H9 (cell line): Measurements from ENCODE around the gene CARD11. TPM values are rescaled to one million over a fixed set of nuclear protein-coding genes. Genes with fewer than 3 reads are reported as not detected.

ENCODE experiments used
- DNase-seq: peaks from one replicate; pipeline ENCODE4 v3.0.0-alpha.2; 2017
- H2AFZ ChIP-seq: one replicate; pipeline ENCODE4 v1.6.1; 2013; ENCODE audit warnings: mild to moderate bottlenecking, low read length, control low read depth, moderate library complexity
- H2AK5ac ChIP-seq: 2 replicates; pipeline ENCODE4 v1.6.1; 2013; ENCODE audit warnings: low read length, control low read depth, mixed read lengths; ENCODE audit not compliant: insufficient read length
- H2BK120ac ChIP-seq: one replicate; pipeline ENCODE4 v1.6.1; 2013; ENCODE audit warnings: low read depth, mild to moderate bottlenecking, low read length, control low read depth, inconsistent platforms; ENCODE audit not compliant: poor library complexity, severe bottlenecking
- H2BK12ac ChIP-seq: 2 replicates; pipeline ENCODE4 v1.6.1; 2013; ENCODE audit warnings: low read length, control low read depth, mixed read lengths, low read depth; ENCODE audit not compliant: insufficient read length
- H2BK15ac ChIP-seq: 2 replicates; pipeline ENCODE4 v1.6.1; 2013; ENCODE audit warnings: low read depth, low read length, control low read depth
- H2BK20ac ChIP-seq: one replicate; pipeline ENCODE4 v1.6.1; 2013; ENCODE audit warnings: low read depth, mild to moderate bottlenecking, low read length, control low read depth, inconsistent platforms; ENCODE audit not compliant: poor library complexity, severe bottlenecking
- H2BK5ac ChIP-seq: 2 replicates; pipeline ENCODE4 v1.6.1; 2013; ENCODE audit warnings: low read length, control low read depth, mixed read lengths; ENCODE audit not compliant: insufficient read length
- H3K14ac ChIP-seq: 2 replicates; pipeline ENCODE4 v1.6.1; 2013; ENCODE audit warnings: low read length, control low read depth; ENCODE audit not compliant: insufficient read depth
- H3K18ac ChIP-seq: 2 replicates; pipeline ENCODE4 v1.6.1; 2013; ENCODE audit warnings: low read depth, mild to moderate bottlenecking, mixed read lengths, low read length, control low read depth; ENCODE audit not compliant: insufficient read length
- H3K23ac ChIP-seq: 2 replicates; pipeline ENCODE4 v1.6.1; 2013; ENCODE audit warnings: low read length, control low read depth, mixed read lengths, low read depth; ENCODE audit not compliant: insufficient read length
- H3K23me2 ChIP-seq: 2 replicates; pipeline ENCODE4 v1.6.1; 2013; ENCODE audit warnings: low read depth, mild to moderate bottlenecking, mixed read lengths, low read length, control low read depth; ENCODE audit not compliant: insufficient read length, poor library complexity, severe bottlenecking
- H3K27ac ChIP-seq: 2 replicates; pipeline ENCODE4 v1.5.1; 2013; ENCODE audit warnings: low read length, control low read depth, mixed read lengths, low read depth; ENCODE audit not compliant: insufficient read length
- H3K27me3 ChIP-seq: 2 replicates; pipeline ENCODE4 v1.6.1; 2013; ENCODE audit warnings: low read length, control low read depth, inconsistent platforms; ENCODE audit not compliant: insufficient read depth
- H3K4ac ChIP-seq: 2 replicates; pipeline ENCODE4 v1.6.1; 2013; ENCODE audit warnings: low read depth, mild to moderate bottlenecking, control low read depth, inconsistent platforms, low read length, moderate library complexity
- H3K4me1 ChIP-seq: 2 replicates; pipeline ENCODE4 v1.6.1; 2013; ENCODE audit warnings: low read length, control low read depth, inconsistent platforms; ENCODE audit not compliant: insufficient read depth
- H3K4me2 ChIP-seq: 2 replicates; pipeline ENCODE4 v1.6.1; 2013; ENCODE audit warnings: low read length, control low read depth, mixed read lengths; ENCODE audit not compliant: insufficient read length, insufficient read depth
- H3K56ac ChIP-seq: 2 replicates; pipeline ENCODE4 v1.6.1; 2013; ENCODE audit warnings: low read depth, mild to moderate bottlenecking, mixed read lengths, low read length, control low read depth; ENCODE audit not compliant: insufficient read length
- H3K79me1 ChIP-seq: 2 replicates; pipeline ENCODE4 v1.6.1; 2013; ENCODE audit warnings: low read depth, mild to moderate bottlenecking, moderate library complexity, low read length, control low read depth, inconsistent platforms; ENCODE audit not compliant: insufficient read depth, poor library complexity, severe bottlenecking
- H3K79me2 ChIP-seq: 2 replicates; pipeline ENCODE4 v1.6.1; 2013; ENCODE audit warnings: low read length, control low read depth, inconsistent platforms; ENCODE audit not compliant: insufficient read depth
- H3K9ac ChIP-seq: 2 replicates; pipeline ENCODE4 v1.6.1; 2013; ENCODE audit warnings: low read length, control low read depth, mixed read lengths; ENCODE audit not compliant: insufficient read length; ENCODE audit errors: extremely low read depth
- H3K9me3 ChIP-seq: one replicate; pipeline ENCODE4 v1.6.1; 2013; ENCODE audit warnings: low read depth, low read length, inconsistent platforms; ENCODE audit not compliant: control insufficient read depth
- H3T11ph ChIP-seq: one replicate; pipeline ENCODE4 v1.6.1; 2013; ENCODE audit warnings: mild to moderate bottlenecking, low read length, control low read depth, inconsistent platforms
- H4K20me1 ChIP-seq: one replicate; pipeline ENCODE4 v1.6.1; 2013; ENCODE audit not compliant: control insufficient read depth, insufficient read length, insufficient read depth
- H4K5ac ChIP-seq: 2 replicates; pipeline ENCODE4 v1.6.1; 2013; ENCODE audit warnings: low read depth, mild to moderate bottlenecking, mixed read lengths, low read length, control low read depth; ENCODE audit not compliant: insufficient read length
- H4K8ac ChIP-seq: replicated peaks from 2 replicates; pipeline ENCODE4 v1.6.1; 2013; ENCODE audit warnings: low read length, control low read depth, mixed read lengths, low read depth; ENCODE audit not compliant: insufficient read length
- H4K91ac ChIP-seq: 2 replicates; pipeline ENCODE4 v1.6.1; 2013; ENCODE audit warnings: low read depth, mild to moderate bottlenecking, moderate library complexity, mixed read lengths, low read length, control low read depth; ENCODE audit not compliant: insufficient read length
- H3K27ac Mint-ChIP-seq, 3 experiments: 2 replicates in 2 of 3; 3 replicates in 1 of 3; pipeline ENCODE4 v1.8.0; 2020 to 2021; ENCODE audit warnings: mixed read lengths in 3 of 3, mild to moderate bottlenecking in 1 of 3, moderate library complexity in 1 of 3
- H3K27me3 Mint-ChIP-seq: 2 replicates; pipeline ENCODE4 v1.8.0; 2021; ENCODE audit warnings: low read depth, mild to moderate bottlenecking, moderate library complexity, mixed read lengths
- H3K36me3 Mint-ChIP-seq, 3 experiments: 2 replicates in 2 of 3; 3 replicates in 1 of 3; pipeline ENCODE4 v1.8.0; 2020 to 2021; ENCODE audit warnings: low read depth in 3 of 3, mixed read lengths in 3 of 3; ENCODE audit not compliant: insufficient read depth in 1 of 3
- H3K4me1 Mint-ChIP-seq, 2 experiments: 2 replicates each; pipeline ENCODE4 v1.8.0; 2020; ENCODE audit warnings: mixed read lengths in 2 of 2
- H3K4me3 Mint-ChIP-seq, 2 experiments: 2 replicates in 1 of 2; 3 replicates in 1 of 2; pipeline ENCODE4 v1.8.0; 2020 to 2021; ENCODE audit warnings: mild to moderate bottlenecking in 2 of 2, mixed read lengths in 2 of 2, moderate library complexity in 1 of 2
- H3K9me3 Mint-ChIP-seq, 2 experiments: 2 replicates in 1 of 2; 3 replicates in 1 of 2; pipeline ENCODE4 v1.8.0; 2020; ENCODE audit warnings: mild to moderate bottlenecking in 2 of 2, mixed read lengths in 2 of 2, moderate library complexity in 1 of 2
- CTCF ChIP-seq: fragments of 200-600 bp; sonication (generic); conservative IDR thresholded peaks from 3 replicates; pipeline ENCODE4 v1.8.0; 2021; ENCODE audit warnings: antibody characterized with exemption, mild to moderate bottlenecking
- WGBS: extraction: QIAGEN DNeasy Blood & Tissue Kit; methylation state at CpG from one replicate; pipeline ENCODE4 v1.1.7; 2013; ENCODE audit warnings: missing lambda C conversion rate, low lambda C conversion rate, mixed read lengths; ENCODE audit not compliant: insufficient read length; ENCODE audit errors: extremely low coverage; 5-methylcytosine and 5-hydroxymethylcytosine counted together
- total RNA-seq: library from RNA; stranded (reverse); gene quantifications from 2 replicates; pipeline ENCODE4 v1.2.1, GENCODE V29; 2021

CARD11 gene
- total RNA-seq, 1 experiment from 2014 or later, result 20.0 TPM

- H2AK5ac ChIP-seq, result no peak overlapping the region
- no peak overlapping the region for H2BK20ac ChIP-seq
- H3K4me1 ChIP-seq, result no peaks in the 10 kb centered on the region
- H3K79me2 ChIP-seq, result no peaks in the 10 kb centered on the region
- no peak overlapping the region for H4K8ac ChIP-seq
- Mint-ChIP-seq H3K36me3 (peaks cover 0 to 17% (median 9%) of the 10 kb centered on the region in 3 experiments; a peak in 5 of 7 replicates), H3K9me3 (peaks cover 11 to 15% of the 10 kb centered on the region in 2 experiments), H3K4me1 (peaks cover 18 to 19% of the 10 kb centered on the region in 2 experiments), H3K27me3 (no peaks in the 10 kb centered on the region; the same call in 1 of the 2 replicates), H3K4me3 (no peak overlapping the region), H3K27ac (no peak overlapping the region)
- H3K9me3 ChIP-seq, result no peaks in the 10 kb centered on the region
- H3K9ac ChIP-seq, result no peak overlapping the region
- H3K23ac ChIP-seq, result no peak overlapping the region
- H3T11ph ChIP-seq, result no peak overlapping the region
- DNase-seq, result no peak
- H2BK15ac ChIP-seq, result no peak overlapping the region
- H3K14ac ChIP-seq, result no peak overlapping the region
- H2BK5ac ChIP-seq, result no peak overlapping the region
- no peak overlapping the region for H4K5ac ChIP-seq
- no peak overlapping the region for H3K18ac ChIP-seq
- no peaks in the 10 kb centered on the region for H4K20me1 ChIP-seq
- no peak overlapping the region for H2AFZ ChIP-seq
- no CpG with 5 or more reads among the region's 4 CpGs for WGBS
- H3K23me2 ChIP-seq, result no peaks in the 10 kb centered on the region
- TF ChIP-seq CTCF, result no peak
- no peaks in the 10 kb centered on the region for H3K27me3 ChIP-seq
- no peak overlapping the region for H2BK120ac ChIP-seq
- H3K4ac ChIP-seq, result no peak overlapping the region
- H2BK12ac ChIP-seq, result no peak overlapping the region
- no peaks in the 10 kb centered on the region for H3K79me1 ChIP-seq
- no peak overlapping the region for H3K4me2 ChIP-seq
- no peak overlapping the region for H3K27ac ChIP-seq
- H3K56ac ChIP-seq, result no peak overlapping the region
- H4K91ac ChIP-seq, result no peak overlapping the region
These were observed 30.8 kb upstream of the CARD11 start for GRCh38 chr7:3074459-3074821.
